Gastrocnemius medialis (tissue), 4 donors: ENCODE results near the gene DENND1A.

Source experiments
- CTCF ChIP-seq, 5 experiments: fragments of 450-650 bp in 3 of 5; fragments of 200-600 bp in 2 of 5; sonication (generic) in 2 of 5; IDR thresholded peaks in 4 of 5; conservative IDR thresholded peaks in 1 of 5; 1 replicate in 4 of 5; 2 replicates in 1 of 5; pipeline ENCODE4 v1.5.1; 2016 to 2019; ENCODE audit warnings: antibody characterized with exemption in 5 of 5, mild to moderate bottlenecking in 3 of 5, moderate library complexity in 3 of 5
- POLR2A ChIP-seq, 2 donors: fragments of 450-650 bp; IDR thresholded peaks; one replicate each; pipeline ENCODE4 v1.6.1; 2017; ENCODE audit warnings: antibody characterized with exemption in 2 of 2, mild to moderate bottlenecking in 2 of 2, moderate library complexity in 2 of 2

GRCh38 chr9:123657099-123657498, 272.8 kb downstream of the DENND1A start:
- TF ChIP-seq CTCF (IDR thresholded peaks at IDR 0.05 in 4 of 5, conservative IDR thresholded peaks at IDR 0.05 in 1 of 5): no peak
- TF ChIP-seq POLR2A (IDR thresholded peaks at IDR 0.05): no peak
